ENCODE results near the gene C3orf33.

C3orf33 gene

DNA sequence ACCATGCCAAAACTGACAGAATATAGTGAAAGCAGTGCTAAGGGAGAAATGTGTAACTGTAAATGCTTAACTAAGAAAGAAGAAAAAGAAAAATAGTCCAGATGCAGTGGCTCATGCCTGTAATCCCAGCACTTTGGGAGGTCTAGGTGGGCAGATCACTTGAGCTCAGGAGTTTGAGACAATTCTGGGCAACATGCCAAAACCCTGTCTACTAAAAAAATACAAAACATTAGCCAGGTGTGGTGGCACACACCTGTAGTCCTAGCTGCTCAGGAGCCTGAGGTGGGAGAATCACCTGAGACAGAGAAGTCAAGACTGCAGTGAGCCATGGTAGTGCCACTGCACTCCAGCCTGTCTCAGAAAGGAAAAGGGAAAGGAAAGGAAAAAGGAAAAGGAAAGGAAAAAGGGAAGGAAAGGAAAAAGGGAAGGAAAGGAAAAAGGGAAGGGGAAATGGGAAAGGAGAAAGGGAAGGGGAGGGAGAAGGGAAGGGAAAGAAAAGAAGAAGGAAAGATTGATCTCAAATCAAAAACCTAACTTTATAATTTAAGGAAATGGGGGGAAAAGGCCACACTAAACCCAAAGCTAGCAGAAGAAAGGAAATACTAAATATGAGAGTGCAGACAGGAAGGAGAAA is 20.3 kb downstream of the C3orf33 start:
- no peak for DNase-seq (ENCODE audit: low read depth in 3 of 3)

DNA sequence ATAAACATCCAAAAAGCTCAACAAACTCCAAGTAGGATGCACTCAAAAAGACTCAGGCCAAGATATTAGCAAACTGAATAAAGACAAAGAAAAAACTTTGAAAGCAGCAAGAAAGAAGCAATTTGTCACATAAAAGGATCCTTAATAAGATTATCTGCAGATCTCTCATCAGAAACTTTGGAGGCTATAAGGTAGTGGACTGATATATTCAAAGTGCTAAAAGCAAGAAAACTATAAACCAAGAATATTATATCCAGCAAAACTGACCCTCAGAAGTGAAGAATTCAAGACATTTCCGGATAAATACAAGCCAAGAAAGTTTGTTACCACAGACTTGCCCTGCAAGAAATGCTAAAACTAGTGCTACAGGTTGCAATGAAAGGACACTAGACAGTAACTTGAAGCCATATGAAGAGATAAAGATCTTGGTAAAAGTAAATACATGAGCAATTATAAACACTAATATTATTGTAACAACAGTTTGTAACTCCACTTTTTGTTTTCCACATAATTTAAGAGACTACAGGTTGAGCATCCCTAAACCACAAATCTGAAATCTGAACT is 23.6 kb downstream of the C3orf33 start:
- DNase-seq (ENCODE audit: low read depth in 3 of 3) = no peak

DNA sequence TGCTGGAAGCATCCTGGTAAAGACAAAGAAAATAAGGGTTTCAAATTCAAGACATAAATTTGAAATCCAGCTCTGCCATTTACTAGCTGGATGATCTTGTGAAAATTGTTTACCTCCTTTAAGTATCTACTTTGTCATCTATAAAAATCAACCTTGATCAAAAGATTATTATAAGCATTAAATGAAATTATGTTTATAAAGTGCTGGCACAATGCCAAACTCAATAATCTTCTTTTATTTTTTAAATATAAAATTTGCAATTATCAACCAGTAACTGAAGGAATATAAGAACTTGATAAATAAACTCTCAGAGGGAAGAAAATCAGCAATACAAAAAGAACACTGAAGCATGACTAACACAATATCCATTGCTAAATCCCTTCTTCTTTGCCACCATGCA is 25.8 kb downstream of the C3orf33 start:
- no peak for DNase-seq (ENCODE audit: low read depth in 3 of 3)

DNA sequence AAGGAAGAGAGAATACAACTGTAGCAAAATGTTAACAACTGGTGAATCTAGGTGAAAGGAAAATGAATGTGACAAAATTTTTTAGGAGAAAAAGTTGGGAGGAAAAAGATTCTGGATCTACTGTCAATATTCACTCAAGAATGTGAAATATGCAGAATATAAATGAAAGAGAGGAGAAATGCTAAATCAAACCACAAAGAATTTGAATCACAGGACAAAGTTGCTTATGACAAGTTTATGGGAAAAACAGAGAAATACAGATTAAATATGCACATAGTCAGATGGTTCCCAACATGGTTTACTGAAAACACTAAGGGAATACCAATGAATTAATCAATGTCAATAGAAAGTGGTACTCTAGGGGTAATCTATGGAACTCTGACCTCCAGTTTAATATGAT is 27.6 kb downstream of the C3orf33 start:
- no peak for DNase-seq (ENCODE audit: low read depth in 3 of 3)

DNA sequence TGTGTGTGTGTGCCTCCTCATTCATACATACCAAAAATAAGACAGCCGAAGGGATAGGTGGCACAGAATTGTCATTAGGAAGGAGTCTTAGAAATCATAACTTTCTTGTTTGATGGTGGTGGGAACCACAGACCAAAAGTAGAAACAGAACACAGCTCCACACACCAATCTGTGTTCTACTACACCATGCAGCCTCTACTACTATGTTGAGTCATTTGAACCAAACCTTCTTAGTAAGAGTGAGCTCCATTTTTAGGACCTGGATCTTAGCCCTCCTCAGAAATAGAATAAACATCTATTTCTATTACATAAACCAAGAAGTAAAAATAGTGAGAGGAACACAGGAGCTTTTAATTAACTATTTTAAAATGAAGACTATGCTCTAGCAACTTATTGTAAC is 33.3 kb downstream of the C3orf33 start:
- DNase-seq (ENCODE audit: low read depth in 3 of 3) = no peak

DNA sequence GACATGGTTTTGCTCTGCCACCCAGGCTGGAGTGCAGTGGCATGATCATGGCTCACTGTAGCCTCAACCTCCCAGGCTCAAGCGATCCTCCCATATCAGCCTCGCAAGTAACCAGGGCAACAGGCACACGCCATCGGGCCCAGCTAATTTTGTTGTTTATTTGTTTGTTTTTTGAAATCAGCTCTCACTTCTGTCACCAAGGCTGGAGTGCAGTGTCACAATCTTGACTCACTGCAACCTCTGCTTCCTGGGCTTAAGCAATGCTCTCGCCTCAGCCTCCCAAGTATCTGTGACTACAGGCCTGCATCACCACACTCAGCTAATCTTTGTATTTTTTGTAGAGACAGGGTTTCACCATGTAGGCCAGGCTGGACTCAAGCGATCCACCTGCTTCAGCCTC is 35.0 kb downstream of the C3orf33 start:
- no peak for DNase-seq (ENCODE audit: low read depth in 3 of 3)

DNA sequence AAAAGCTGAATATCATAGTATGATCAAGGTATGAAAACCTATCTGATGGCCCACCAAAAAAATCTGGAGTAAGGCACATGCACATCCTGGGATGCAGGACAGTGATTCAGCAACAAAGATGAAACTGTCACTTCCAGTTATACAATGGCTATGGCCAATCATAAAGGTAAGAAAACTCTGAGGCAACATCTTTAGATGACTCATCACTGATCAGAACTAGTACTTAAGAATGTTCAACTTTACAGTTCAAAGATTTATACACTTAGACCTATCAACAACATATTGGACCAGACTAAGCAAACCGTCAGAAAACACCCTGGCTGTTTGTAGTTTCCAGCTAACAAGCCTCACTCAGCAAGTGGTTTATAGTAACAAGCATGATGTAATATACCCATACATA is 39.9 kb downstream of the C3orf33 start:
- no peak for DNase-seq (ENCODE audit: low read depth in 3 of 3)

DNA sequence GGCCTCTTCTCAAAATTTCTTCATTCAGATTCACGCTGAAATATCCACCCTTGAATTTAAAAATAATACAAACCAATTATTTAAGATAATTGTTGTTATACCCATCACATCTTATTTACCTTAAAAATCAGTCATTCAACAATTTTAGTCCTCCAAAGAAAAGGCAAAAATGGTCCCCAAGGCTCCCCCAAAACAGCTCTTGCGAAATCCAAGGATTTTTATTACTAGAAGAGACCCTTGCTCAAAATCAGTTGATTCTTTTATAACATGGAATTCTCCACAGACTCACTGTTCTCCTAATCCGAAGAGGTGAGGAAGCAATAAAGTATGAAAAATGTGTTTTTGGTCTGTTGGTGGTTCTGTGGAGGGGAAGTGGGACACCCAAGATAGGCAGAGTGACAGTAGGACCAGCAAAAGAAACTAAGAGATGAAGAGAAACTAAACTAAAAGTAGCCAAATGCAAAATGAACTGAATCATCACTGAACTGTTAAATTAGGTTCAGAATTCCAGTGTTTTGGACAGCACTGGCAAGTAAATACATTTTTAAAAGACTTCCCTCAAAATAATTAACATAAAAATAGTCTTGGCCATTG is 42.1 kb downstream of the C3orf33 start:
- DNase-seq (ENCODE audit: low read depth in 3 of 3) = no peak

DNA sequence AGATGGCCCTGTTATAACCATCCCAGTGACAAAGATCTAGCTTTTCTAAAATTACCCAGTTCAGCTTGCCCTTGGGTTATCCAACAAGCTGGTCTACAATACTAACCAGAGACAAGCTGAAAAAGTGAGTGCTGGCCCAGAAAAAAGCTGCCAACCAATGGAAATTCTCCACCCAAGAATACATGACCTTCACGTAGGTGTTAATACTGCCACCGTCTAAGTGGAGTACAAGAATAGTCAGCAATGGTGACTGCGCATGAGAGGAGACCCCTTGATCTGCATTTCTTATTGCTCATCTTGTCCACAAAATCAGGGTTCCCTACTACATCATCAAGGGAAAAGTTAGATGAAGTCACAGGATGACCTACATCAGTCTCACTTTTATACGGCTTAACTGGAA is 45.4 kb downstream of the C3orf33 start:
- no peak for DNase-seq (ENCODE audit: low read depth in 3 of 3)

DNA sequence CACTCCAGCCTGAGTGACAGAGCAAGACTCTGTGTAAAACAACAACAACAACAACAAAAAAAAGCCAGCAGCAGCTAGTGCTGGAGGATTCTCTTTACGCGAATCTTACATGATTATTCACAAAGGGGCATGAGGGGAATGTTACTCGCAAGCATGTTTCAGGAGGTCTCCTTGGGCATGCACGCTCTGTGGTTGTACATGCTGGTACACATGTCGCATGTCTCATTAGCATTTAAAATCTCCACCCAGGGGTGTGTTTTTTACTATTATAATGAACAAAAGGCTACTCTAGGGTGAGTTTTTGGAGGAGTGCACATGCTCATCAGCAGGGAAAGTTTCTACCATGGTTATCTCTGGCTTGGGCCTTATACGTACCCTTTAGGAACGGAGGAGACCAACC is 48.5 kb downstream of the C3orf33 start:
- DNase-seq (ENCODE audit: low read depth in 3 of 3) = no peak

DNA sequence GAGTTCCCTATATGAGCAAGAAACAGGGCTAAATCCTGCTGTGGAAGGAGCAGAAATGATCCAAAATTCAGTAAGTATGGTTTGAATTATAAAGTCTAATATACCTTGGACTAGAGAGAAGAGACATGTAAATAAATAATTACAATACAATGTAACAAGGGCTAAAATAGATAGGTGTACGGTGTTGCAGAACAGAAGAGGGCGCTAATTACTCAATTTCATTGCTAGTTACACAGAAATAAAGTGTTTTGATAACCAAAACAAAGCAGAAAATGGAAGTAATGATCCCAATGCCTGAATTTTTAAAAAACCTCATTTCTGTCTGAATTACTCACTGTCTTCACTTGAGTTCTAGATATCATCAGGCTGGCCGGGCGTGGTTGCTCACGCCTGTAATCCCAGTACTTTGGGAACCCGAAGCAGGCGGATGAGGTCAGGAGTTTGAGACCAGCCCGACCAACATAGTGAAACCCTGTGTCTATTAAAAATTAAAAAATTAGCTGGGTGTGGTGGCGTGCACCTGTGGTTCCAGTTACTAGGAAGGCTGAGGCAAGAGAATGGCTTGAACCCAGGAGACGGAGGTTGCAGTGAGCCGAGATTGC is 52.9 kb downstream of the C3orf33 start:
- no peak for DNase-seq (ENCODE audit: low read depth in 3 of 3)

DNA sequence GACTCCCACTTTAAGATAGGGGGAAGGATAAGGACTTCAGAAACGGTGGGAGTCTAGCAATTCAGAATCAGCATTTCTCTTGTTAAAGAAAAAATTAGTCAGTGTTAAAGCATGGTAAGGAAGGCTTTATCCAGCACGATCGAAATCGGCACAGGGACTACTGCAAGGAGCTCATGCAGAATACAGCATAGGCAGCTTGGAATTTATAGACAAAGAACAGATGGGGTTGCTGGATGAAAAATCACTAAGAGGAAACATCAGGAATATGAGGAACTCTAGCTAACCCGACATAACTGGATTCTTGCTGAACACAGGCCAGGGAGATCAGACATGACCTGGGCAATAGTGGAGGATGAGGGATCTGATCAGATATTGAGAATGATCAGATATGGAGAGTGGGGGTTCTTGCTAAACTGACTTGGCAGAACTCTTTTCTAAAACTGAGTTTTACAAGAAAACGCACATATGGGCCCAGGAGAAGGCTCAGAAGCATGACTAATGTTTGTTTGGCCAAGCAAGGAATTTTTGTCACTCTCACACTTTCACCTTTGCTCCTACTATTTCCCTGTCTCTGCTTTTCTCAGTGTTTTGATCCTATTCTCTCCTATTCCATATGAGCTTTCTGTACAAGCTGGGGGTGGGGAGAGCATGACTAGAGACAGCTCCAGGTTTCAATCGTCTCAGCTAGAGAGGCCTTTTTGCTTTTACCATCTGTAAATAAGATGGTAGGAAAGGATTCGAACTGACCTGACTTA is 57.3 kb downstream of the C3orf33 start:
- no peak for DNase-seq (ENCODE audit: low read depth in 3 of 3)

DNA sequence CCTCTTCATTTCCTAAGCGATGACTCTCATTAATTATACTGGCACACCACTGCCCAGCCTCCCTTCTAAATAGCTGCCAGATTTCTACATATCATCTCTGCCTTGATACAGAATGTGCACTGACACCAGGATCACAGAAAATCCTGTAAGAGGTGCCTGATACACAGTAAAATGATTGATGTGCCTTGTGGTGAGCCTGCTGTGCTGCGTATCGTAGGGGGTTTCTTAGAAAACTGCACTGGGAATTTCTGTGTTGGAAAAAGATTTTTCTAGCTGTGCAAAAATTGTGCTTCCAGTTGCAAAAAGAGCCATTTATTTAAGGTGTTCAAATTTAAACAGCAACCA is 58.2 kb downstream of the C3orf33 start:
- no peak for DNase-seq (ENCODE audit: low read depth in 3 of 3)

DNA sequence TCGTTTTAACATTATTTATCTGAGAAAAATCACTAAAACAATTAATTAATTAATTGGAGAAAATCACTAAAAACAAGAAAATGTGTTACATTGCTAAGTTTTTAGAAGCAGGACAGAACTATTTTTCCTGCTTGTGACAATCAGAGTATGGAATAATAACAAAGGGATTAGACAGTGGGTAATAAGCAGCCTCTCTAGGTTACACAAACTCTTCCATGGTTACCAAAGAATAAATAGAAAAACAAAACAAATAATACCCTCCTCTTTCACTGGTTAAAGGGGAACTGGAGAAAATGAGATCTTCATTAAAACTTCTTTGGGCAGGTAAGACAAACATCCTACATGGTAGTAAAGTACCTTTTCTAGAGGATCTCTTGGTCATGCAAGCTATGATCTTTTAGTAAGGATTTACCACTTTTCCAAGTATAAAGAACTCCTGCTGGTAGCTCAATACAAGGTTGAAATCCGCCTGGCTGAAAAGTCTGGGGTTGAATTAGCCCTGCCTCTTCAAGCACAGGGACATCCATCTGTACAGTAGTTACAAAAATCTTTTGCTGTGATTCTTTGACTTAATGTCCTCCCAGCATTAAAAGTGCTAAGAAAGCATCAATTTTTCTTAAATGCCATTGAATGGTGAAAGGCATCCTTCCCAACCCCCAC is 58.7 kb downstream of the C3orf33 start:
- no peak for DNase-seq (ENCODE audit: low read depth in 3 of 3)

DNA sequence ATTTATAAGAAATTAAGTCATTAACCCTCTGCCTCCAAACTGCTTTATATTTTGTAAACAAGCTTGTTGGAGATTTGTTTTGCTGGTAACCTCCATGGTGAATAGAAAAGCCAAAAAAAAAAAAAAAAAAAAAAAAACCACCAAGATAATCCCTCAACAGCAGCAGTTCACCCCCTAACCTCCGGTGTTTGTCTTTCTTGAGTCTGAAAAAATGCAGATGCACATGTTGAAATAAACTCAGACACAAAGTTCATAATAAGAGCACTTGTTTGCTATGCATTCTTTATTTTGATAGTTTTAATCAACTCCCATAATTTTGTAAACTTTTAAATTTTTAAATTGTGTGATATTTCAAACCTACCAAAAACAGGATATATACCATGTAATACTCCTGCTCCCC is 59.4 kb downstream of the C3orf33 start:
- no peak for DNase-seq (ENCODE audit: low read depth in 3 of 3)

DNA sequence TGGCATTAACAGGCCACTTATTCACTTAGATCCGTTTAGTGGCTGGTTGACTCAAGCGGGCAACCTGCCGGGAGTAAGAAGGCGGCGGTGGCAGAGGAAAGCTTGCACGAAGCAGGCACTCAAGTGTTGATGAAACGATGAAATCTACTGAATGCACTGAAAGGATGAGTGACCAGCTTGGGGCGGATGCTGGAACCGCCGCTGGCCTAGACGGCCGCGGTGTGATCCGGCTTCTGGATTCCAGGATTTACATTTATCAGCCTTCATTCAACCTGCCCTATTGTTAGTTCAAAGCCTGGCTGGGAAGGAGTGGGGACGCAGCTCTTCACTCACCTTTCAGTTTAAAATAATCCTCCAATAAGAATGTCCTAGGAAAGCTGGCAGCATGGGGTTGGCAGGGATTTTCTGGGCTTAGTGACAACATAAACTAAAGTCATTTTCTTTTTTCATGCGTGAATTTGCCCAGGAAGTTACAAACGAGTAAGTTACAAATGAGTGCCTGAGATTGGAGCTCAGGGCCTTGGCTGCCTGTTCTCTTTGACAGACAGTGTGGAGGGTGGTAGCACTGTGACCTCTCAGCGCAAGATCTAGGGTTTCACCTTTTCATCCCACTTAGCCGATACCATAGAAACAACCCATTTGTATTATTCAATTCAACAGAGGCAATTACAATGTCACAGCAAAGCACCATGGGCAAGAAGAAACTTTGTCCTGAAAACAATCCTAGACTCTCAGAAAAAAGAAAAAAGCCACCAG is 60.1 kb downstream of the C3orf33 start:
- no peak for DNase-seq (ENCODE audit: low read depth in 3 of 3)

DNA sequence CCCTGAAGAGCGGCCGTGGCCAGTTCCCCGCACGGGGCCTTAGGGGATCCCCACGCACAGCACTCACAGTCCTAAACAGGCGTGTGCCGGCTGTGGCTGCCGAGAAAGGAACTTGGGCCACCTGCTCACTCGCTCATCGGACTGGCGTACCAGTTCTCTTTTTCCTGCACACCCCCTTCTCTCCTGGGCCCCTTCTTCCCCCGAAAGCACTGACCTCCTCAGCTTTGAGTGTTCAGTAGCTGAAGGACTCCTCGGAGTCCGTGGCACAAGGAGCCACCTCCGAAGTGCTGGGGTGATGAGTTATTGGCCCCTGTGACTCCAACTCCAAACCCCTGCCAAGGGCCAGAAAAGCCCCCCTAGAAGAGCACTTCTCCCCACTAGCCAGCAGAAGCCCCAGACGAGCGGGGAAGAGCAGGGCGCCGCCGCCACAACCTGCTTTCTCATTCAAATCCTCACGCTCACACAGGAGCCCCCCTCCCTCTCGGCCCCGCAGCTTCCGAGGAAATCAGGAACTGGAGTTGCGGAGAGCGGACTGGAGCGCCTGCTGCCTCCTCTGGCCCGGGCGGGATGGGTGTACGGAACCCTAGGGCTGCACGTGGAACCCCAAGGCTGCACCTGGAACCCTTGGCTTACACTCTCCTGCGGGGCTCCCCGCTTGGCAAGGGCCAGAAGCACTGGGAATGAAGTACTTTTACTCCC is 61.3 kb downstream of the C3orf33 start, which contains the start of gene PLCH1:
PLCH1 (minus strand) TSS at position 446 of the 699 bp plus-strand sequence. CDS start 40,847 bp downstream, outside the sequence.
- DNase-seq (ENCODE audit: low read depth in 3 of 3) = peak in 1 of 3 experiments; percentile 37

DNA sequence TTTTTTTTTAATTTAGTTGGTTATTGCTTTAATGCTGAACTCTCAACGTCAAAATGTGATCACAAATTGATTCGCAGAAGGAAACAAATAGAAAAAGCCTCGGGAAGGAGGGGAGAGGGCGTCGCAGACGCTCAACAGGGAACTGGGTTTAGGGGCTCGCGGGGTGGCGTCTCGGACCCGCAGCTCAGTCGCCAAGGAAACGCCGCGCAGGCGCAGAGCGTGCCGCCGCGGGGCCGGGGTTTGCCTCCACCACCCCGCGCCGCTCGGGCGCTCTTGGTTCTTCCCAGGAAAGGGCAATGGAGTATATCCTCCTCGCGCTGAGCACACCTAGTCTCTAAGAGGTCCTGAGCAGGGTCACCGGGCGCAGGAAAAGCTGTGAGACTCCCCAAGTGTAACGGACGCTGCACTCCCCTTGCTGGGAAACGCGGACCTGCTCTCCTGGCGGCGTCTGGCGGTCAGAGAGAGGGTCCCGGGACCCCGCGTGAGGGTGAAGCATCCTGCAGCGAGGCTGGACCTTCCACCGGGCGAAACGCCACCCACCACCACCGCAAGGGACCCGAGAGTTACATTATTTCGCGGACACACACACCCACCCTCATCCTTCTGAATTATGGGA is 62.0 kb downstream of the C3orf33 start:
- DNase-seq (ENCODE audit: low read depth in 3 of 3) = peak in 2 of 3 experiments; percentile 34 to 57

DNA sequence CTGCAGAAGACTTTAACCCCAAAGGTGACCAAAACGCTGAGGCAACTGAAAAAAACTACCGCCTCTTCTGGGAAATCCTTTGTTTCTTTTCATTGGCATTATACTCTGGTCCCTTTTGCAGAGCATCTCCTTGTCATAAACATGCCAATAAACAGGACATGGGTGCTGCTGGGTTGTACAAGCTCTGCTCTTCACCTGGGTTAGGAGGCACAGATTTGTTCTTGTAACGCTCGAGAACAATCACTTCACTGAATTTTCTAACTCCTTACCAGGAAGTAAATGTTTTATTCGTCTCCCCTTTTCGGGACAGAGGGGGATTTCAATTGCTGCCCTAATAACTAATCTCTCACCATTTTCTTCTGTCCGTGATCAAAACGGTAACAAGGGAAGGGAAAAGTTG is 62.5 kb downstream of the C3orf33 start:
- DNase-seq (ENCODE audit: low read depth in 3 of 3) = no peak

DNA sequence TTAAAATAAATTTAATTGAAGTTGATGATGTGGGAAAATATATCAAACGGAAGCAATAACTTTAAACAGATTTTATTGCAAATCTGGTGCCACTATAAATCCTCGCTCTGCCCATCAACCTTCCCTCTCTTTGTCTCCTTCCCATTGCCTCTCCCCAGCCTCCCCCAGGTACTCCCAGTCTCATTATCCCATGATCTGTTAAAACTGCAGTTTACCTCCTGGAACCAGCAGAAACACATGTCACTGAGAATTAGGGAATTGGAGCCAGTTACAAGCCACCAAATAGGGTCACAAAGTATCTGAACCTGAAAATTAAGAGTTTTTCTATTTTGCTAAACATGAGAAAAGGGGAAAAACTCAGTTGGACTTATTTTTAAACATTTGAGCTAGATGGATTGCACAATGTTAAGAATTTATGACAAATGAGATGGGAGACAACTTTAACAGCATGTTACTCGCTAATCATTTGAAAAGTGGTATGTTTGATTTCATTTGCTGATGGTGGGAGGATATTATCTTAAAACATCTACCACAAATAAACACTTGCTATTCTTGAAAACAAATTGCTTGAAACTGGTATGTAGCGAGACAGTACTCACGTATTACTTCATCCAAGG is 63.6 kb downstream of the C3orf33 start:
- DNase-seq (ENCODE audit: low read depth in 3 of 3) = no peak
